Measurements from ENCODE around the gene SYT2. TPM values are rescaled to one million over a fixed set of nuclear protein-coding genes. Genes with fewer than 3 reads are reported as not detected.
"Not testable (repeated sequence)": the region's sequence is repeated elsewhere in the genome, so short reads cannot be mapped to it uniquely, and the experiment has no call there.

SYT2 gene
- total RNA-seq, 4 donors from 2014 or later = under 0.01 to 0.38 TPM; not detected in 2

GRCh38 chr1:202584707-202585589 lies 125.3 kb downstream of the SYT2 start:
- intact Hi-C loops (cut with DNase I) = no loop called here
- no peak for TF ChIP-seq POLR2A (IDR thresholded peaks at IDR 0.05)
- TF ChIP-seq CTCF (IDR thresholded peaks at IDR 0.05) = no peak
- Histone ChIP-seq H3K27me3 (no peaks in the 10 kb centered on the region), H3K9me3 (no peaks in the 10 kb centered on the region), H3K4me3 (replicated peaks in 1 of 3) (no peak overlapping the region), H3K27ac (no peak overlapping the region), H3K4me1 (peaks cover 25 to 40% of the 10 kb centered on the region in 2 donors), H3K36me3 (no peaks in the 10 kb centered on the region)
- WGBS, 2 donors = 92 to 96% methylated on average over 8 of the region's 8 CpGs
- no peak for DNase-seq

- DNase-seq; H3K9me3 ChIP-seq; H3K27ac ChIP-seq; H3K27me3 ChIP-seq; H3K4me3 ChIP-seq (replicated peaks in 1 of 3); intact Hi-C loops (cut with DNase I); H3K36me3 ChIP-seq: not testable (repeated sequence)
- H3K4me1 ChIP-seq = peaks cover 6 to 24% of the 10 kb centered on the region in 2 donors
- WGBS, 2 donors = 95 to 96% methylated on average over 5 of the region's 5 CpGs
Observed at GRCh38 chr1:202582350-202582749, 127.9 kb downstream of the SYT2 start.

- H3K36me3 ChIP-seq = no peaks in the 10 kb centered on the region
- H3K27me3 ChIP-seq = no peaks in the 10 kb centered on the region
- no peak for TF ChIP-seq CTCF (IDR thresholded peaks at IDR 0.05)
- no peak for TF ChIP-seq POLR2A (IDR thresholded peaks at IDR 0.05)
- no peaks in the 10 kb centered on the region for H3K9me3 ChIP-seq
- no peak overlapping the region for H3K4me3 ChIP-seq (replicated peaks in 1 of 3)
- no peak for DNase-seq
- H3K27ac ChIP-seq = no peak overlapping the region
- 75 to 90% methylated on average over 1 of the region's 1 CpG for WGBS, 2 donors
- peaks cover 5 to 27% of the 10 kb centered on the region in 2 donors for H3K4me1 ChIP-seq
- intact Hi-C loops (cut with DNase I) = no loop called here
Observed at GRCh38 chr1:202580619-202581018, 129.6 kb downstream of the SYT2 start.

- WGBS, 2 donors = 84% methylated on average over 2 of the region's 2 CpGs
- peaks cover 5 to 27% of the 10 kb centered on the region in 2 donors for H3K4me1 ChIP-seq
- H3K9me3 ChIP-seq = no peaks in the 10 kb centered on the region
- intact Hi-C loops (cut with DNase I) = loop anchor here (10.0 kb wide), 1 partner anchor 75 kb away; no protein-coding TSS in a partner anchor
- H3K4me3 ChIP-seq (replicated peaks in 1 of 3) = no peak overlapping the region
- DNase-seq = no peak
- no peaks in the 10 kb centered on the region for H3K27me3 ChIP-seq
- TF ChIP-seq POLR2A (IDR thresholded peaks at IDR 0.05) (no peak), CTCF (IDR thresholded peaks at IDR 0.05) (no peak)
- H3K36me3 ChIP-seq = no peaks in the 10 kb centered on the region
- H3K27ac ChIP-seq = no peak overlapping the region
Observed at GRCh38 chr1:202579806-202580205, 130.4 kb downstream of the SYT2 start.

GRCh38 chr1:202578565-202578964 lies 131.7 kb downstream of the SYT2 start:
- no peak for TF ChIP-seq POLR2A (IDR thresholded peaks at IDR 0.05)
- WGBS, 2 donors = 78 to 89% methylated on average over 6 of the region's 6 CpGs
- intact Hi-C loops (cut with DNase I) = loop anchor here (10.0 kb wide), 1 partner anchor 74 kb away; no protein-coding TSS in a partner anchor
- no peaks in the 10 kb centered on the region for H3K36me3 ChIP-seq
- DNase-seq = no peak
- no peak overlapping the region for H3K27ac ChIP-seq
- peaks cover 5 to 27% of the 10 kb centered on the region in 2 donors for H3K4me1 ChIP-seq
- no peaks in the 10 kb centered on the region for H3K9me3 ChIP-seq
- no peaks in the 10 kb centered on the region for H3K27me3 ChIP-seq
- no peak overlapping the region for H3K4me3 ChIP-seq (replicated peaks in 1 of 3)

GRCh38 chr1:202578001-202578504 lies 132.2 kb downstream of the SYT2 start:
- intact Hi-C loops (cut with DNase I) = loop anchor here (10.0 kb wide), 1 partner anchor 73 kb away; no protein-coding TSS in a partner anchor
- TF ChIP-seq POLR2A (IDR thresholded peaks at IDR 0.05) (no peak), CTCF (IDR thresholded peaks at IDR 0.05) (no peak)
- Histone ChIP-seq H3K9me3 (no peaks in the 10 kb centered on the region), H3K27me3 (no peaks in the 10 kb centered on the region), H3K4me3 (replicated peaks in 1 of 3) (no peak overlapping the region), H3K4me1 (peaks cover 5 to 27% of the 10 kb centered on the region in 2 donors), H3K36me3 (peaks cover 0 to under 1% of the 10 kb centered on the region in 2 donors), H3K27ac (no peak overlapping the region)
- 74 to 84% methylated on average over 4 of the region's 4 CpGs for WGBS, 2 donors
- DNase-seq = no peak

All from thyroid gland (tissue), 4 donors.